C1 segment of cervical spinal cord (tissue), 14 donors: ENCODE results near the gene RAPSN.
A peak's percentile ranks its signal among the peaks of the same experiment; 100 is the strongest.

ENCODE experiments used
- DNase-seq, 14 donors: peaks; one replicate each; lab custom pipeline; 2025; lab: John Stamatoyannopoulos, UW

The RAPSN gene

GRCh38 chr11:47408598-47409439 lies 40.1 kb downstream of the RAPSN start:
- peak in 6 of 14 donors; percentile 45 to 83 (median 62) for DNase-seq

GRCh38 chr11:47407746-47408590 lies 41.0 kb downstream of the RAPSN start, which contains the start of gene SLC39A13:
Gene SLC39A13, plus strand, starts transcription at chr11:47408590. Its CDS starts 1,505 bp downstream, at chr11:47410095.
- DNase-seq, result peak; percentile 71 to 96 (median 93)

- DNase-seq, result peak in 5 of 14 donors; percentile 24 to 69 (median 33)
These were observed 41.8 kb downstream of the RAPSN start for GRCh38 chr11:47406896-47407745.

GRCh38 chr11:47403571-47403970 lies 45.4 kb downstream of the RAPSN start:
- DNase-seq, result no peak

GRCh38 chr11:47403135-47403534 lies 45.8 kb downstream of the RAPSN start:
- DNase-seq, result no peak

GRCh38 chr11:47400768-47401279 lies 48.1 kb downstream of the RAPSN start:
- DNase-seq, result peak in 2 of 14 donors; percentile 13 to 82

GRCh38 chr11:47399860-47400767 lies 48.8 kb downstream of the RAPSN start:
- DNase-seq, result no peak

- DNase-seq, result no peak
These were observed 50.4 kb downstream of the RAPSN start for GRCh38 chr11:47398551-47398950.

- DNase-seq, result no peak
These were observed 50.9 kb downstream of the RAPSN start for GRCh38 chr11:47398011-47398410.

- no peak for DNase-seq
These were observed 53.0 kb downstream of the RAPSN start for GRCh38 chr11:47396049-47396320.

- peak in 2 of 14 donors; percentile 41 to 46 for DNase-seq
These were observed 53.5 kb downstream of the RAPSN start for GRCh38 chr11:47395223-47396048.

- peak in 5 of 14 donors; percentile 34 to 67 (median 37) for DNase-seq
These were observed 54.4 kb downstream of the RAPSN start for GRCh38 chr11:47394322-47395222.

GRCh38 chr11:47394050-47394321 lies 55.0 kb downstream of the RAPSN start:
- no peak for DNase-seq

GRCh38 chr11:47393163-47394049 lies 55.5 kb downstream of the RAPSN start:
- peak in 6 of 14 donors; percentile 28 to 72 (median 58) for DNase-seq

GRCh38 chr11:47392546-47393162 lies 56.3 kb downstream of the RAPSN start:
- DNase-seq, result peak in 1 of 14 donors; percentile 49

- no peak for DNase-seq
These were observed 57.1 kb downstream of the RAPSN start for GRCh38 chr11:47391711-47392432.
